MV-4-11 (cell line): Measurements from ENCODE around the gene MRE11.

Experiments
- DNase-seq: peaks from one replicate; lab custom pipeline; 2025; lab: John Stamatoyannopoulos, UW

Gene MRE11

GRCh38 chr11:94506513-94506912 is 12.9 kb upstream of the MRE11 start:
- DNase-seq, result peak; percentile 25

- DNase-seq, result peak; percentile 38
Measured at GRCh38 chr11:94504689-94505293, 11.1 kb upstream of the MRE11 start.

GRCh38 chr11:94501522-94501921 is 7.9 kb upstream of the MRE11 start:
- DNase-seq, result no peak

GRCh38 chr11:94500181-94500580 is 6.5 kb upstream of the MRE11 start:
- no peak for DNase-seq

GRCh38 chr11:94494126-94494680 is 559 bp upstream of the MRE11 start:
- no peak for DNase-seq

GRCh38 chr11:94486068-94486467 is 7.6 kb downstream of the MRE11 start:
- no peak for DNase-seq

- DNase-seq, result no peak
Measured at GRCh38 chr11:94481342-94481741, 12.3 kb downstream of the MRE11 start.

GRCh38 chr11:94477624-94478023 is 16.0 kb downstream of the MRE11 start:
- no peak for DNase-seq

- DNase-seq, result peak; percentile 94
Measured at GRCh38 chr11:94472916-94473799, 20.5 kb downstream of the MRE11 start.

GRCh38 chr11:94469416-94469815 is 24.2 kb downstream of the MRE11 start:
- peak; percentile 74 for DNase-seq

- no peak for DNase-seq
Measured at GRCh38 chr11:94459576-94459975, 34.1 kb downstream of the MRE11 start.

GRCh38 chr11:94457118-94458029 is 36.3 kb downstream of the MRE11 start:
- DNase-seq, result peak; percentile 16

- no peak for DNase-seq
Measured at GRCh38 chr11:94455861-94456260, 37.8 kb downstream of the MRE11 start.

- no peak for DNase-seq
Measured at GRCh38 chr11:94454301-94454700, 39.3 kb downstream of the MRE11 start.

- DNase-seq, result no peak
Measured at GRCh38 chr11:94452988-94453387, 40.7 kb downstream of the MRE11 start.

GRCh38 chr11:94450048-94450447 is 43.6 kb downstream of the MRE11 start:
- DNase-seq, result no peak

GRCh38 chr11:94449437-94449836 is 44.2 kb downstream of the MRE11 start:
- peak; percentile 17 for DNase-seq

GRCh38 chr11:94449029-94449428 is 44.6 kb downstream of the MRE11 start:
- DNase-seq, result no peak

- no peak for DNase-seq
Measured at GRCh38 chr11:94447149-94447548, 46.5 kb downstream of the MRE11 start.

- no peak for DNase-seq
Measured at GRCh38 chr11:94445641-94446040, 48.0 kb downstream of the MRE11 start.

- DNase-seq, result no peak
Measured at GRCh38 chr11:94433049-94433448, 60.6 kb downstream of the MRE11 start.

GRCh38 chr11:94424662-94425061 is 69.0 kb downstream of the MRE11 start:
- no peak for DNase-seq
